K562 (cell line): ENCODE results near the gene HMGN1. TPM values are rescaled to one million over a fixed set of nuclear protein-coding genes. Genes with fewer than 3 reads are reported as not detected.

ENCODE experiments used
- ARID3B ChIP-seq: fragments of 250-450 bp; sonication (Bioruptor Pico); IDR thresholded peaks from 2 replicates; pipeline ENCODE4 v1.4.0; 2020; ENCODE audit warnings: borderline replicate concordance
- BDP1 ChIP-seq: IDR thresholded peaks from 3 replicates; pipeline ENCODE4 v1.6.1; 2011; ENCODE audit not compliant: insufficient read length, insufficient read depth
- CUX1 ChIP-seq: fragments of 200-800 bp; sonication (Bioruptor generic); IDR thresholded peaks from 2 replicates; pipeline ENCODE4 v1.6.1; 2016; ENCODE audit warnings: missing genetic modification characterization, missing compliant biosample characterization
- E4F1 ChIP-seq: fragments of 250-450 bp; sonication (Bioruptor Pico); IDR thresholded peaks from 2 replicates; pipeline ENCODE4 v1.5.0; 2021; ENCODE audit warnings: mild to moderate bottlenecking, borderline replicate concordance
- ERF ChIP-seq: fragments of 450-650 bp; formaldehyde crosslinking; IDR thresholded peaks from 2 replicates; pipeline ENCODE4 v1.4.0; 2020; ENCODE audit warnings: mild to moderate bottlenecking, mixed read lengths
- HDAC8 ChIP-seq: fragments of 450-650 bp; IDR thresholded peaks from 2 replicates; pipeline ENCODE4 v1.6.1; 2016; ENCODE audit warnings: mild to moderate bottlenecking, missing genetic modification characterization, moderate library complexity, missing compliant biosample characterization
- NR2C1 ChIP-seq, 2 experiments: fragments of 450-650 bp; IDR thresholded peaks; 2 replicates each; pipeline ENCODE4 v1.6.1; 2017; ENCODE audit warnings: mild to moderate bottlenecking in 2 of 2, antibody characterized with exemption in 1 of 2, inconsistent platforms in 1 of 2, missing compliant biosample characterization in 1 of 2, missing genetic modification characterization in 1 of 2
- NR4A1 ChIP-seq, 2 experiments: fragments of 250-450 bp in 1 of 2; fragments of 450-650 bp in 1 of 2; sonication (Bioruptor Pico) in 1 of 2; IDR thresholded peaks; 2 replicates each; pipeline versions ENCODE4 v1.4.0 to v1.6.1; 2016 to 2020; ENCODE audit warnings: mild to moderate bottlenecking in 2 of 2, missing compliant biosample characterization in 1 of 2, missing genetic modification characterization in 1 of 2, moderate library complexity in 1 of 2
- POLR2AphosphoS5 ChIP-seq: IDR thresholded peaks from 2 replicates; pipeline ENCODE4 v1.6.1; 2011; ENCODE audit warnings: mild to moderate bottlenecking, low read depth, low read length, moderate library complexity; ENCODE audit not compliant: control insufficient read depth, insufficient read depth
- PPARD ChIP-seq: fragments of 250-450 bp; sonication (Bioruptor Pico); IDR thresholded peaks from 2 replicates; pipeline ENCODE4 v1.8.0; 2022; ENCODE audit warnings: inconsistent platforms, mild to moderate bottlenecking, moderate library complexity
- RHOXF2B ChIP-seq: fragments of 250-450 bp; sonication (Bioruptor Pico); conservative IDR thresholded peaks from 2 replicates; pipeline ENCODE4 v1.5.1; 2021
- STAT5B ChIP-seq: fragments of 250-450 bp; sonication (Bioruptor Pico); IDR thresholded peaks from 2 replicates; pipeline ENCODE4 v1.8.0; 2021; ENCODE audit warnings: mild to moderate bottlenecking, inconsistent platforms
- TEAD1 ChIP-seq, 2 experiments: fragments of 450-650 bp in 1 of 2; sonication (generic) in 1 of 2; formaldehyde crosslinking; IDR thresholded peaks; 2 replicates each; pipeline versions ENCODE4 v1.4.0 to v1.8.0; 2020 to 2022; ENCODE audit warnings: mild to moderate bottlenecking in 2 of 2, missing genetic modification reagents in 1 of 2
- ZFPM2 ChIP-seq: fragments of 250-450 bp; sonication (Bioruptor Pico); IDR thresholded peaks from 2 replicates; pipeline ENCODE4 v1.5.1; 2022; ENCODE audit warnings: mild to moderate bottlenecking
- ZNF134 ChIP-seq: fragments of 250-450 bp; sonication (Bioruptor Pico); conservative IDR thresholded peaks from 2 replicates; pipeline ENCODE4 v1.4.0; 2020
- ZNF311 ChIP-seq: fragments of 250-450 bp; sonication (Bioruptor Pico); IDR thresholded peaks from 2 replicates; pipeline ENCODE4 v1.4.0; 2020; ENCODE audit warnings: mild to moderate bottlenecking, moderate library complexity
- ZNF444 ChIP-seq: fragments of 250-450 bp; sonication (Bioruptor Pico); IDR thresholded peaks from 2 replicates; pipeline ENCODE4 v1.4.0; 2020; ENCODE audit warnings: mild to moderate bottlenecking, moderate library complexity
- ZNF655 ChIP-seq: fragments of 250-450 bp; sonication (Bioruptor Pico); IDR thresholded peaks from 2 replicates; pipeline ENCODE4 v1.5.0; 2021
- polyA plus RNA-seq, 8 experiments: library from polyadenylated mRNA; depleted of rRNA in 4 of 8; stranded (reverse) in 5 of 8; unstranded in 3 of 8; fragments of >200 nt; fragmentation: Nextera tagmentation in 2 of 8; fragmentation: Illumina TruSeq in 1 of 8; extraction: Ambion mirVana in 2 of 8; extraction: Trizol in 1 of 8; gene quantifications; 2 replicates each; pipeline versions ENCODE4 v1.2.1 to v1.2.3, GENCODE V29; 2011 to 2014; ENCODE audit warnings: inconsistent platforms in 1 of 8, missing spikeins in 1 of 8
- total RNA-seq, 7 experiments: library from RNA; depleted of rRNA in 6 of 7; stranded (reverse); fragments of >200 nt in 6 of 7; fragmentation: Illumina TruSeq in 2 of 7; extraction: Trizol in 2 of 7; gene quantifications; 2 replicates each; pipeline versions ENCODE4 v1.2.1 to v1.2.3, GENCODE V29; 2011 to 2021; ENCODE audit warnings: low replicate concordance in 1 of 7

The HMGN1 gene
- total and polyA plus RNA-seq, 9 of the 15 experiments (the other 6 are each of a cell fraction or from before 2014, with no cell fraction given): 124 to 626 (median 498) TPM

- TF ChIP-seq HDAC8 (tag) (peak; percentile 98), NR4A1 (CRISPR knock-in tag; IDR thresholded peaks at IDR 0.05) (no peak), NR4A1 (tag; IDR thresholded peaks at IDR 0.05) (peak; percentile 98), BDP1 (no peak), ZNF311 (peak; percentile 96), ARID3B (no peak), ZFPM2 (CRISPR knock-in tag) (0 out of 2 replicates have a peak, but pooled peaks have one; percentile 65), E4F1 (CRISPR knock-in tag) (peak; percentile 36; the same call in 1 of the 2 replicates), CUX1 (peak; percentile 72; the same call in 1 of the 2 replicates), PPARD (CRISPR knock-in tag) (no peak), ZNF655 (CRISPR knock-in tag) (no peak), NR2C1 (IDR thresholded peaks at IDR 0.05) (no peak), NR2C1 (tag; IDR thresholded peaks at IDR 0.05) (peak; percentile 90), ZNF134 (CRISPR knock-in tag) (peak; percentile 72), ERF (CRISPR knock-in tag) (peak; percentile 97), TEAD1 (CRISPR knock-in tag; IDR thresholded peaks at IDR 0.05) (peak in 1 of 2 experiments; percentile 96; a peak in 2 of 4 replicates), ZNF444 (CRISPR knock-in tag) (peak; percentile 84), POLR2AphosphoS5 (no peak), STAT5B (CRISPR knock-in tag) (peak; percentile 72), RHOXF2B (0 out of 2 replicates have a peak, but pooled peaks have one; percentile 88)
These were observed 10.5 kb upstream of the HMGN1 start (continued) for GRCh38 chr21:39359382-39359781.
